WERI-Rb-1 (cell line): ENCODE data around the gene C9.
"Not testable (repeated sequence)": the region's sequence is repeated elsewhere in the genome, so short reads cannot be mapped to it uniquely, and the experiment has no call there.

Experiments
- DNase-seq: peaks from one replicate; pipeline ENCODE4 v3.0.0-alpha.2; 2020
- H3K27ac ChIP-seq: fragments of 250-450 bp; sonication (Bioruptor Pico); 2 replicates; pipeline ENCODE4 v1.5.1; 2020; ENCODE audit warnings: mild to moderate bottlenecking, moderate library complexity
- H3K27me3 ChIP-seq: fragments of 250-450 bp; sonication (Bioruptor Pico); 2 replicates; pipeline ENCODE4 v1.5.1; 2021; ENCODE audit warnings: mild to moderate bottlenecking, low read depth, moderate library complexity; ENCODE audit not compliant: insufficient read depth, severe bottlenecking
- H3K36me3 ChIP-seq: fragments of 250-450 bp; sonication (Bioruptor Pico); 2 replicates; pipeline ENCODE4 v1.5.1; 2020; ENCODE audit warnings: mild to moderate bottlenecking, moderate library complexity
- H3K4me3 ChIP-seq: 2 replicates; pipeline ENCODE4 v1.5.1; 2011; ENCODE audit warnings: low read depth, mild to moderate bottlenecking, control low read depth, low read length
- H3K9me3 ChIP-seq: fragments of 250-450 bp; sonication (Bioruptor Pico); 2 replicates; pipeline ENCODE4 v1.5.1; 2021; ENCODE audit warnings: mild to moderate bottlenecking, moderate library complexity; ENCODE audit not compliant: severe bottlenecking
- TF ChIP-seq, protein P1 (sequence below): IDR thresholded peaks from 2 replicates; pipeline ENCODE4 v1.5.1; 2011; ENCODE audit warnings: low read depth, mild to moderate bottlenecking, control low read depth, inconsistent platforms, low read length

The C9 gene

DNA sequence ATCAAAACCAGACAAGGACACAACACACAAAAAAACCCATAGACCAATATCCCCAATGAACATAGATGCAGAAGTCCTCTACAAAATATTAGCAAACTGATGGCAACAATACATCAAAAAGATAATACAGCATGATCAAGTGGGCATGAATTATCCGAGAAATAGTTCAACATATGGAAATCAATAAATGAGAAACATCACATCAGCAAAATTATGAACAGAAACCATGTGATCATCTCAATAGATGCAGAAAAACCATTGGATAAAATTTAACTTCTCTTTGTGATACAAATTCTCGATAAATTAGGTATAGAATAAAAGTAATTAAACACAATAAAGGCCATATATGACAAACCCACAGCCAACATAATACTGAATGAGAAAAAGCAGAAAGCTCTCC is 69.6 kb downstream of the C9 start:
- TF ChIP-seq, protein P1, sequence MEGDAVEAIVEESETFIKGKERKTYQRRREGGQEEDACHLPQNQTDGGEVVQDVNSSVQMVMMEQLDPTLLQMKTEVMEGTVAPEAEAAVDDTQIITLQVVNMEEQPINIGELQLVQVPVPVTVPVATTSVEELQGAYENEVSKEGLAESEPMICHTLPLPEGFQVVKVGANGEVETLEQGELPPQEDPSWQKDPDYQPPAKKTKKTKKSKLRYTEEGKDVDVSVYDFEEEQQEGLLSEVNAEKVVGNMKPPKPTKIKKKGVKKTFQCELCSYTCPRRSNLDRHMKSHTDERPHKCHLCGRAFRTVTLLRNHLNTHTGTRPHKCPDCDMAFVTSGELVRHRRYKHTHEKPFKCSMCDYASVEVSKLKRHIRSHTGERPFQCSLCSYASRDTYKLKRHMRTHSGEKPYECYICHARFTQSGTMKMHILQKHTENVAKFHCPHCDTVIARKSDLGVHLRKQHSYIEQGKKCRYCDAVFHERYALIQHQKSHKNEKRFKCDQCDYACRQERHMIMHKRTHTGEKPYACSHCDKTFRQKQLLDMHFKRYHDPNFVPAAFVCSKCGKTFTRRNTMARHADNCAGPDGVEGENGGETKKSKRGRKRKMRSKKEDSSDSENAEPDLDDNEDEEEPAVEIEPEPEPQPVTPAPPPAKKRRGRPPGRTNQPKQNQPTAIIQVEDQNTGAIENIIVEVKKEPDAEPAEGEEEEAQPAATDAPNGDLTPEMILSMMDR: no peak
- peaks cover 3% of the 10 kb centered on the region for H3K9me3 ChIP-seq
- no peaks in the 10 kb centered on the region for H3K27me3 ChIP-seq
- DNase-seq: no peak
- H3K4me3 ChIP-seq: no peak overlapping the region
- no peak overlapping the region for H3K27ac ChIP-seq
- H3K36me3 ChIP-seq: no peaks in the 10 kb centered on the region

DNA sequence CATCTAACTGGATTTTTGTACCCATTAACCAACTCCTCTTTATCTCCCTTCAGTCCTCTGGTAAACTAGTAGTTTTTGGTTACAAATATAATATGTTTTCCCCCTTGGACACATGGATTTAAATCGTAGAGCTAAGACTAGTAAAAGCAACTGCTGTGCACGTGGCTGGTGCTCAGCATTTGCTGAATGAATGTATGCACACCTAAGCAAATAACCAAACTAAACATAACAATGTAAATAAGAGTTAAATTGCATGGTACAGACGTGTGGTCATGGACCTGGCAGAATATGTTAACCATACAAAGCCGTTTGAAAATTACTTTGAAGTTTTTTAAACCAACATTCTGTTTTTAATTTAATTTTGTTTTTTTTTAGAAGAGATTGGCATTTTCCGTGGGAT is 79.7 kb downstream of the C9 start:
- Histone ChIP-seq H3K36me3 (no peaks in the 10 kb centered on the region), H3K27ac (no peak overlapping the region), H3K9me3 (no peaks in the 10 kb centered on the region), H3K4me3 (no peak overlapping the region), H3K27me3 (no peaks in the 10 kb centered on the region)
- TF ChIP-seq, protein P1: no peak
- DNase-seq: no peak

DNA sequence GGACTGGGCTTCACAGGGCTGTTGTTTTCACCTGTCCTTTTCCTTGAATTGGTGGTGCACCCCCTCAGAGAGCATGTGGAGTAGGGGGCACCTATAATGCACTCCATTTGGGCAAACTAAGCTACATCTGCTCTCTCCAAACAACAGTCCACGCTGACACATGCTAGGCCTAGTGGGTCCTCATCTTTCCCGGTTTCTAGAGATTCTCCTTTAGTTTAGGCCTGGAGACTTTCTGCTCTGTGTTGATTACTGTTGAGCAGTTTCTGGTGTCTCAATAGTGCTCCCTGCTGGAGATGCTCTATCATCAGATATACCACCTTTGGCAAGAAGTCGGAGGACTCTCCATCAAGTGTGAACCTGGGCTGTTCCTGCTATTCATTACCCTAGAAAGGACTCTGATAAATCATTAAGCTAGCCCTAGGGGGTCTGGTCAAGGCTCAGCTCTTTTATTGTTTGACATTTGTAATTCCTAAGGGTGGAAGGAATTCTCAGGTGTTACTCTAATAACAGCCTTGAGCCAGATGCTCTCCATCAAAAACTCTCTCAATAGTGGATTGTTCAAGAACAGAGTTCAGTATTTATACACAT is 81.0 kb downstream of the C9 start:
- no peak overlapping the region for H3K4me3 ChIP-seq
- H3K27me3 ChIP-seq: no peaks in the 10 kb centered on the region
- TF ChIP-seq, protein P1: peak; percentile 65
- no peak overlapping the region for H3K27ac ChIP-seq
- peak; percentile 50 for DNase-seq
- no peaks in the 10 kb centered on the region for H3K9me3 ChIP-seq
- no peaks in the 10 kb centered on the region for H3K36me3 ChIP-seq

DNA sequence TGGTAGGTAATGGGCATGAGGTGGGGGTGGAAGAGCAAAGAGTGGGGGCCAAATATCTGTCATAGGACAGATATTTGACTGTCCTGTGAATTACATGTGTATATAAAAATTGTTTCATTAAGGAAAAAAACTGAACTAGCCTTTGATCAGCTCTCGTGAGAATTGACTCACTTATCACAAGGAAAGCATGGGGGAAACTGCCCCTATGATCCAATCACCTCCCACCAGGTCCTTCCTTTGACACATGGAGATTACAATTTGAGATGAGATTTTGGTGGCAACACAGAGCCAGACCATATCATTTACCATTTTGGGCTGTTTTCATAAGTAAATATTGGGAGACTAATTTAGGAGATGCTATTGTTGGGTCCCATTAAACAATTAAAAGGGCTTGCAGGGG is 81.7 kb downstream of the C9 start:
- no peaks in the 10 kb centered on the region for H3K36me3 ChIP-seq
- no peak for DNase-seq
- H3K4me3 ChIP-seq: no peak overlapping the region
- H3K9me3 ChIP-seq: no peaks in the 10 kb centered on the region
- no peak overlapping the region for H3K27ac ChIP-seq
- no peaks in the 10 kb centered on the region for H3K27me3 ChIP-seq
- TF ChIP-seq, protein P1: no peak

DNA sequence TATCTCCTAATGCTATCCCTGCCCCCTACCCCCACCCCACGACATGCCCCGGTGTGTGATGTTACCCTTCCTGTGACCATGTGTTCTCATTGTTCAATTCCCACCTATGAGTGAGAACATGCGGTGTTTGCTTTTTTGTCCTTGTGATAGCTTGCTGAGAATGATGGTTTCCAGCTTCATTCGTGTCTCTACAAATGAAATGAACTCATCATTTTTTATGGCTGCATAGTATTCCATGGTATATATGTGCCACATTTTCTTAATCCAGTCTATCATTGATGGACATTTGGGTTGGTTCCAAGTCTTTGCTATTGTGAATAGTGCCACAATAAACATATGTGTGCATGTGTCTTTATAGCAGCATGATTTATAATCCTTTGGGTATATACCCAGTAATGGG is 88.4 kb downstream of the C9 start:
- H3K27ac ChIP-seq, H3K4me3 ChIP-seq, H3K9me3 ChIP-seq, DNase-seq, H3K27me3 ChIP-seq, H3K36me3 ChIP-seq: not testable (repeated sequence)

DNA sequence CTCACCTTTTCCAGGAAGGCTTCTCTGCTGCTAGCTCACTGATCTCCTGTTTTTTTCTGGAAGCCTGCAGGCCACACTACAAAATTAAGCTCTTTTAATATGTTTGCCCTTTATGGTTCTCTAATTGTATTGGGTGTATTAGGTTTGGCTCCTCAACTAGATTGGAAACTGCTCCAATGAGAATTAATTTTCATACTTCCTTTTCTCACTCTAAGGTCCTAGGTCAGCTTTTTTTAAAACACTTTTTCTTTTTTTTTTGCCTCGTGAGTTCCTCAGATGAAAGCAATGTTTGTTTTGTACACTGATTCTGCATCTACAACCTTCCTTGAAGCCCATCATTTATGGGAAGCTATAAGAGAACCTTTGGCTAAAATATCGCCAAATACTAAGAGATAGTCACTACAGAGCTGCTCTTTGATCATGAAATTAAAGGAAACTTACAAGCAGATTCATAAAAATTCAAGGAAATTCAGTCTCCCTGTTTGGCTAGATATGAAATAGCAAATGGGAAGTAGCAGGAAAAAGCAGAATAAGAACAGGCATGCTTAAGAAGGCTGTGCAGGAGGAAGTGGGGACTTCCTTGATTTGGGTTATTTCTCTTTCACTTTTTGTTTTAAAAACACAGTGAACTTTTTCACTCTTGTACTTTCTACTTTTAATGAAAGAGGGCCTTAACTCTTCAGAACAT is 89.8 kb downstream of the C9 start:
- DNase-seq: no peak

More for the DNA sequence above, 89.8 kb downstream of the C9 start:
- no peaks in the 10 kb centered on the region for H3K27me3 ChIP-seq
- H3K9me3 ChIP-seq: no peaks in the 10 kb centered on the region
- TF ChIP-seq, protein P1: no peak
- H3K27ac ChIP-seq: no peak overlapping the region
- no peaks in the 10 kb centered on the region for H3K36me3 ChIP-seq
- no peak overlapping the region for H3K4me3 ChIP-seq
